NCI-H345 treated with DMSO at 0.1 percent for 48 hours (cell line): ENCODE data around the gene PSMG4.

Experiments used
- DNase-seq: peaks from one replicate; lab custom pipeline; 2025; ENCODE audit not compliant: unreplicated experiment; lab: John Stamatoyannopoulos, UW

PSMG4 gene

GRCh38 chr6:3273707-3274521, 15.2 kb downstream of the PSMG4 start:
- DNase-seq = no peak

GRCh38 chr6:3276174-3277167, 17.7 kb downstream of the PSMG4 start:
- DNase-seq = no peak

GRCh38 chr6:3277251-3277650, 18.5 kb downstream of the PSMG4 start:
- no peak for DNase-seq

- no peak for DNase-seq
Measured at GRCh38 chr6:3277851-3278416, 19.2 kb downstream of the PSMG4 start.

- no peak for DNase-seq
Measured at GRCh38 chr6:3278691-3279090, 19.9 kb downstream of the PSMG4 start.

GRCh38 chr6:3280091-3280490, 21.3 kb downstream of the PSMG4 start:
- DNase-seq = no peak

GRCh38 chr6:3280866-3281465, 22.2 kb downstream of the PSMG4 start:
- no peak for DNase-seq

GRCh38 chr6:3281631-3282475, 23.1 kb downstream of the PSMG4 start:
- DNase-seq = no peak

- no peak for DNase-seq
Measured at GRCh38 chr6:3282476-3283236, 23.9 kb downstream of the PSMG4 start.

GRCh38 chr6:3283241-3283640, 24.5 kb downstream of the PSMG4 start:
- no peak for DNase-seq

GRCh38 chr6:3283641-3284435, 25.1 kb downstream of the PSMG4 start:
- no peak for DNase-seq

- peak; percentile 19 for DNase-seq
Measured at GRCh38 chr6:3284436-3284876, 25.7 kb downstream of the PSMG4 start.

- no peak for DNase-seq
Measured at GRCh38 chr6:3285049-3285639, 26.4 kb downstream of the PSMG4 start.

- no peak for DNase-seq
Measured at GRCh38 chr6:3285732-3286131, 27.0 kb downstream of the PSMG4 start.

- no peak for DNase-seq
Measured at GRCh38 chr6:3286641-3287171, 28.0 kb downstream of the PSMG4 start.

GRCh38 chr6:3287308-3287707, 28.6 kb downstream of the PSMG4 start:
- no peak for DNase-seq

- DNase-seq = no peak
Measured at GRCh38 chr6:3287976-3288707, 29.4 kb downstream of the PSMG4 start.
